ENCODE results near the gene HOXD9.

HOXD9 gene

GRCh38 chr2:176126929-176127773 is 4.6 kb downstream of the HOXD9 start:
- peak; percentile 77 for DNase-seq

GRCh38 chr2:176127774-176128072 is 5.2 kb downstream of the HOXD9 start:
- no peak for DNase-seq

- no peak for DNase-seq
These were observed 5.9 kb downstream of the HOXD9 start for GRCh38 chr2:176128172-176128981.

- no peak for DNase-seq
These were observed 6.7 kb downstream of the HOXD9 start, which contains the start of gene HOXD8 for GRCh38 chr2:176128982-176129796. Gene HOXD8 (plus strand): TSS chr2:176129705. CDS start chr2:176130367, 662 bp downstream.

DNA sequence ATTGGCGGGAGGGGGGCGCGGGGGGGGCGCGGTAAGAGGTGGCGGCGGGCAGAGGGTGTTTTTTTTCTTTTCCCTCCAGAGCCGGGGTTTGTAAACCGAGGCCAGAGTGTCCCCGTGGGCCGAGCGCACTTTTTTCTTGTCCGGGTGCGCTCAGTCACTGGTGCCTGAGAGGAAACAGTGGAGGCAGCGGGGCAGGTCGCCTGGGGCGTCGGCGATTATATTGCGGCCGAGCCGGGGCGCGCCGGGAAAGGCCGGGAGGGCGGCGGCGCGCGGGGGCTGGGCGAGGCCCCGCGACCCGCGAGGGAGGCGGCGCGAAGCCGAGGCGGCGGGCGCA is 7.3 kb downstream of the HOXD9 start:
- no peak for DNase-seq

DNA sequence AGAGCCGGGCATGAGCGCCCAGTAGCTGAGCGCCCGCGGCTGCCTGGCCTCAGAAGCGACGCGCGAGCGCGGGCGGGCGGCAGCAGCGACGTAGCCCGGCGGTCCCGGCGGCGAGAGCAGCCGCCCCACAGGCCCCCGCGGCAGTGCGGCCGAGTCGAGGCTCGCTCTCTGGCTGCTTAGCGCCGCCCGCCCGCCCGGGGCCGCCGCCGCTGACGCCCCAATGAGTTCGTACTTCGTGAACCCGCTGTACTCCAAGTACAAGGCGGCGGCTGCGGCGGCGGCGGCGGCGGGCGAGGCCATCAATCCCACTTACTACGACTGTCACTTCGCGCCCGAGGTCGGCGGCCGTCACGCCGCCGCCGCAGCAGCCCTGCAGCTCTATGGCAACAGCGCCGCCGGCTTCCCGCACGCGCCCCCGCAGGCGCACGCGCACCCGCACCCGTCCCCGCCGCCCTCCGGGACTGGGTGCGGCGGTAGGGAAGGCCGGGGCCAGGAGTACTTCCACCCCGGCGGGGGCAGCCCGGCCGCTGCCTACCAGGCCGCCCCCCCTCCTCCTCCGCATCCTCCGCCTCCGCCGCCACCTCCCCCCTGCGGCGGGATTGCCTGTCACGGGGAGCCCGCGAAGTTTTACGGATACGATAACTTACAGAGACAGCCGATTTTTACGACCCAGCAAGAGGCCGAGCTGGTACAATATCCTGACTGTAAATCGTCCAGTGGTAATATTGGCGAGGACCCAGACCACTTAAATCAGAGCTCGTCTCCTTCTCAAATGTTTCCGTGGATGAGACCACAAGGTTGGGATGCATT is 7.8 kb downstream of the HOXD9 start:
- no peak for DNase-seq

DNA sequence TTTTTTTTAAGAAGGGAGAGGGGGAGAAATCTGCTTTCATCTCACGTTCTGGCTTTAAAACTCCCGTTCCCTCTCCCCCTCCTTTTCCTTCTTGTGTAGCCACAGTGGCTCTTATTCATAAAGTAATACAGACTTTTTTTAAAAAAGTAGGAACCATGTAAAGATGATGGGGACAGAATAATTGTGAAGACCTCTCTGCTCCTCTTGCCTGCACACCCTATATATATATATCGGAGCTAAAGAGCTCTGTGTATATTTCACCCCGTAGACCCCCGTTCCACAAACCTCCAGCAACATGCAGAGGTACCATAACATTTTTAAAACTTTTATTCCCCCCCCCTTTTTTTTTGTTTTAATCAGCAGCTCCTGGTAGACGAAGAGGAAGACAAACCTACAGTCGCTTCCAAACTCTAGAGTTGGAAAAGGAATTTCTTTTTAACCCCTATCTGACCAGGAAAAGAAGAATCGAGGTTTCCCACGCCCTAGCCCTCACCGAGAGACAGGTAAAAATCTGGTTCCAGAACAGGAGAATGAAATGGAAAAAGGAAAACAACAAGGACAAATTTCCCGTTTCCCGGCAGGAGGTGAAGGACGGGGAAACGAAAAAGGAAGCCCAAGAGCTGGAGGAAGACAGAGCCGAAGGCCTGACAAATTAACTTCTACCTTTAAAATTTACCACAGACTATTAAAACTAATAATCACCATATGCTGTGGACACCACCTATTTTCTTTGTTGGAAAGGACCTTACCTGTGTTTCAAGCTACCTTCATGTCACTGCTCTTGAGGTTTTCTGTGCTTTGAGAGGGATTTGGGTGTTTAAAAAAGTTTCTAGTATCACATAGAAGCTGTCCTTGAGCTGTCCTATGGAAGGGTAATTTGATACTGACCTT is 8.7 kb downstream of the HOXD9 start:
- no peak for DNase-seq

GRCh38 chr2:176131848-176132158 is 9.3 kb downstream of the HOXD9 start:
- DNase-seq: no peak

DNA sequence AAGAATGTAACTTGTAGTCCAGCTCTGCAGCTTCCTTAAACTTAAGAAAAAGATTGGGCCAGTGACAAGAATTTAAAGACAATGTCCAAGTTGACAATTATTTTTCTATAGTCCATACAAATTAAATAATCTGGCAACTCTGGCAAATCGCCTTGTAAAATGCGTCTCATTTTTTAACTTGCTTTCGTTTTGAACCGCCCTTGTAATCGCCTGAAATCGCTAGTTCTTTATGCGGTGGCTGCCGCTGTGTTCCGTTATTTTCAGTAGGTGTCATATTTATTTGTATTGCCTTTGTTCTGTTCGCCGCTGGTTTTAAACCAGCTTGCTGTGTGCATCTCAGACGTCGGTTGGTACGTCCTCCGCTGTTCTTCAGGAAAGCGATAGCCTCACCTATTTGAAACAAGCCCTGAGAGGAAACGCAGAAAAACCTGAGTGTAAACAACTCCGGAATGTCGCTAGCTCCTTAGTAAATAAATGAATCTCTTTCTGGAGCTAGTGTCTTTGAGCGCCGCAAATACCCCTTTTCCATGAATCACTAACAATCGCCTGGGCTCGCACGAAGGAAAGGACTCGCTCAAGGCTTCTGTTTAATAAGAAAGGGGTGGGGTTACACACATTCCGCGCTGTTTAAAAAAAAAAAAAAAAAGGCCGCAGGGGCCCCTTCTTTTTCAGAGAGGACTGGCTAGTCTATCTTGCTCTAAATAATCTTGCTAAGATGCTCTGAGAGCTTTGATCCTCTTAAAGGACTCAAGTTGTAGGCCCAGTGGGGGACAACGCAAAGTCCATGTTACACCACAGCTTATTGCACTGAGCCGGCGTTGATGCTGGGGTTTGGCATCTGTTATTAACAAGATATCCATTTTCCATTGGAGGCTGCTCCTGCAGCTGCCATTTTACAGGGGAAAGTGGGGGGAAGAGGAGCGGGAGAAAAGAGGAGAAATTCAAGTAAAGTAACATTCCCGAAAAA is 10.0 kb downstream of the HOXD9 start:
- no peak for DNase-seq

GRCh38 chr2:176133389-176133788 is 10.9 kb downstream of the HOXD9 start:
- DNase-seq: no peak

DNA sequence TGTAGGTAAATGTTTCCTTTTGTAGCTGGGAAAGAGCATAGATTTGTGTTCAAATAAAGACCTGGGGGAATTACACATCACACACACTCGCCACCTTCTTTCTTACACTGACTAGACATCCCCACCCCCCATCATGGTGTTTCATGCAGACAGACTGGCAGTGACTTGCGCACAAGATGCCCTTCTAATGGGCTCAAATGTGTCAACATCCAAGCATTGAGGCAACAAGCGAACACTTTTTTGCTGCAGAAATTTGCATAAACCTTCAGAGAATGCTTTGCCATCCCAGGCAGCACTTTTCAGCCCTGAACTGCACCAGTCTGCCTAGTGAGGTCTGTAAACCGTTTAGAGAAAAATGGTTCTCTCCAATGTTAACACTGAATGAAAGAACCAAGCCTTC is 11.5 kb downstream of the HOXD9 start:
- no peak for DNase-seq

DNA sequence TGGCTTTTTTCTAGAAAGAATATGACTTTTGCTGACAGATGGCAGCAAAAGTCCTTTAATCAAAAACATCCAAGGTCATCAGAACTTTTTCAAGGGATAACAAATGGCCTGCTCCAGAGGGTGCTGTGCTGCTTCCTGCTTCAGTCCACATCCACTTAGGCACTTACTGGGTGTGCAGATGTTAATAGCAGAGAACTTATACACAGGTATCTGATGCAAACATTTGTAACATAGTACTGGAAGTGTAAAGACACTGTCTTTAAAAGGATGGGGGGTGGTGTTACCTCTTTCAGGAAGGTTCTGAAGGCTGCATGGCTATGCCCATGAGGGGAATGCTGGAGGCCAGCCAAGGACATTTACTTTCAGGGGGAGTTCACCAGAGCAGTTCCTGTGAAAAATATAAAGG is 12.5 kb downstream of the HOXD9 start:
- no peak for DNase-seq

DNA sequence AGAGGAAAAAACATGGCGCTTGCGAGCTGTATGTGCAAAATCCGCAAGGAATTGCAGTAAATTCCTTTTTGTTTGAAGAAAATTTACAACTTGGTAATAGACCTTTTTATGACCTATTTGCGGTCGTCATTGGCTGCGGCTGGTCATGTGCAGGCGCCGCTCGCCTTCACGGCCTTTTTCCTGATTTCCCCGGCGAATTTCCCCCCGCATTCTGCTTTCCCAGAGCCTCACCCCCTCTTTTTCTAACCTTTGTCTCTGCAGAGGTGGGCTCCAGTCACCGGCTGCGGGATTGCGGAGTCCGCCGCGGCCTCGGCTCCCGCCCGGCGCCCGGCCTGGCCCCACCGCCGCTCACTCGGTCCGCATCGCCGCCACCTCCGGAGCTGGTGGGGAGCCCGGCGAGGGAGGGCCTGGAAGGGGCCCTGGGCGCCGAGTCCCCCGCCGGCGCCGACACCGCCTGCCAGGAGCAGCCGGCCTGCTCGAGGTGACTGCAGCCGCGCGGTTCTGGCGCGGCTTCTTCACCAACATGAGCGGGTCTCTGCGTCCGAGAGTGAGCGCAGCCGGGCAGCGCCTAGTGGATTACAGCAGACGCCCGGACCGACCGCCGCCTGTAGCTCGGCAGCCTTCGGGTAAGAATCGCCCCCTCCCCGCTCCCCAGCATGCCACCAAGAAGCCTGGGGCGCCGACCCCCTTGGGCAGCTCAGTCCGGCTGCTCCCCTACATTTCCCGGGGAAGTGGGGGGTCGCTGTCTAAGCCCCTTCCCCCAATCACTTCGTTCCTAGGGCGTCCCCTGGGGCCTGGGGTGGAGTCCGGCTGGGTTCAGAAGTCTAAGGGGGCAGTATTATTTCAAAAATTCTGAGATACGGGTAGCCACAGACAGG is 14.1 kb downstream of the HOXD9 start:
- DNase-seq: no peak

DNA sequence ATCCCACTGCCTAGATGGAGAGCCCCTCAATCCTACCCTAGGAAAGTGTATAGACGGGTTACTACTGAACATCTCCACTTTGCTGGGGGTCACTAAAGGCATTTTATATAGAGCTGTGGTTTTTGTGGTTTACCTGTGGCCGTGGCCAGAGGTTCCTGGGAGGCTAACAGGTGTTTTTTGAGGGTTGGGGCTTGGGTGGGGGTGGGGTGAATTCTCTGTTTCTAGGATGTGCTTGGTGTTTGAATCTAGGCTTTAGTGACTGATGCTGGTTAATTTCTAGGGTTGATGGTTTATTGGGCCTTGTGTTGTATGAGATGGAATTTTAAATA is 14.7 kb downstream of the HOXD9 start:
- no peak for DNase-seq

- no peak for DNase-seq
These were observed 15.4 kb downstream of the HOXD9 start for GRCh38 chr2:176137906-176138305.

GRCh38 chr2:176138526-176138922 is 16.0 kb downstream of the HOXD9 start:
- no peak for DNase-seq

DNA sequence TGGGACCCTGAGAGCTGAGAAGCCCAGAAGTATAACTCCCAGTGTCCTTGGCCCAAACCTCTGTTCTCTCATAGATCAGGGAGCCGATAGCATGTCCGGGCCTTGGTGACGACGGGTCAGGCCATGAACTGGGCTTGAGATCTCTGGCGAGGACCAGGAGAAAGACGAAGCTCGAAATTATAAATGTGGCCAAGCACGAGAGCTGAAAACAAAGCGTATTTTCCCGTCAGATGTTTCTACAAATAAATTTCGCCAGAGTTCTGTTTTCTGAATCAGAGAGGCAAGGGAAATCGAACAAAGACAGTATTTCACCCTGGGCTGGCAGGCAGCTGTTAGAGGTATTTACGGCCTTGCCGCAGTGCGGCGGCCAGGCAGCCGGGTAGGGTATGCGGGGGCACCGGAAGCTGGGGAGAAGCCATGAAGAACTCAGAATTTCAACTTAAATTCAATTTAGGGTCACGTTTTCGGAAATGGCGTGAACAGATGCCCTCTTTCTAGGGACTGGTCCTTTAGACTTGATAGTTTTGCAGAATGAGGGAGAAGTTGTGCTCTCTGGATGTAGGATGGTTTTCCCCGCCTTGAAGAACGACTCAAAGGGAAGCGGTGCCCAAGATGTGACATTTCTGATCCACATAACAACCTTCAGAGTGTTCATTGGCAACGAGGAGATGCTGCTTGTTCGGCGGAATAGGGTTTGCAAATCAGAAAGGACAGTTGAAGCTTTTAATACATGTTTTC is 16.6 kb downstream of the HOXD9 start:
- DNase-seq: no peak

GRCh38 chr2:176139661-176140512 is 17.4 kb downstream of the HOXD9 start:
- no peak for DNase-seq
